ENCODE measurements around the gene OR2AK2. TPM values are rescaled to one million over a fixed set of nuclear protein-coding genes. Genes with fewer than 3 reads are reported as not detected.
"Not testable (repeated sequence)": the region's sequence is repeated elsewhere in the genome, so short reads cannot be mapped to it uniquely, and the experiment has no call there.

Gene OR2AK2
- total and polyA plus RNA-seq, 2 of the 8 experiments (the other 6 are each of a cell fraction or from before 2014, with no cell fraction given) = not detected

- WGBS, 2 experiments (ENCODE audit: extremely low coverage in 1 of 2, insufficient coverage in 1 of 2, insufficient read length in 1 of 2, insufficient replicate concordance in 2 of 2, low coverage in 1 of 2, low lambda C conversion rate in 2 of 2, missing lambda C conversion rate in 1 of 2) = 72% methylated on average over 34 of the region's 44 CpGs; no CpG with 5 or more reads in 1 of the 2 experiments
- H2BK15ac ChIP-seq (ENCODE audit: low read length); H3K23ac ChIP-seq (ENCODE audit: insufficient read length); H3K18ac ChIP-seq (ENCODE audit: extremely low read depth, low read length); H3K9ac ChIP-seq (replicated peaks in 1 of 4; ENCODE audit: extremely low read depth in 1 of 4, low read depth in 3 of 4, low read length in 3 of 4); H2AK5ac ChIP-seq (ENCODE audit: low read depth, low read length); H2BK120ac ChIP-seq (replicated peaks; ENCODE audit: low read depth, low read length); H3K4me2 ChIP-seq (ENCODE audit: insufficient read depth in 1 of 2, low read depth in 2 of 2, low read length in 2 of 2); H3K27ac ChIP-seq (ENCODE audit: low read depth, low read length); H3K23me2 ChIP-seq (ENCODE audit: low read depth, low read length); H2AFZ ChIP-seq (ENCODE audit: low read length); H3K27me3 ChIP-seq (replicated peaks in 1 of 4; ENCODE audit: control insufficient read depth in 3 of 4, extremely low read depth in 1 of 4, insufficient read depth in 3 of 4, low read length in 3 of 4); H3K79me1 ChIP-seq (ENCODE audit: low read depth, low read length); POLR2A ChIA-PET (ENCODE audit: partially characterized antibody); H2BK12ac ChIP-seq (ENCODE audit: low read depth, low read length); H3K79me2 ChIP-seq (ENCODE audit: control insufficient read depth in 1 of 2, insufficient read depth in 2 of 2, low read length in 2 of 2); H3K4me1 ChIP-seq (replicated peaks in 1 of 4; ENCODE audit: control insufficient read depth in 3 of 4, insufficient read depth in 4 of 4, low read length in 3 of 4); H2BK20ac ChIP-seq (ENCODE audit: low read length); H2BK5ac ChIP-seq (ENCODE audit: low read depth, low read length); H4K20me1 ChIP-seq (replicated peaks in 1 of 2; ENCODE audit: control insufficient read depth in 1 of 2, insufficient read depth in 2 of 2, low read length in 2 of 2); H3K36me3 ChIP-seq (ENCODE audit: control insufficient read depth in 2 of 4, insufficient read depth in 4 of 4, low read length in 3 of 4); H4K5ac ChIP-seq (ENCODE audit: insufficient read length, low read depth, low read length); H3K4ac ChIP-seq (replicated peaks; ENCODE audit: insufficient read length, low read depth, low read length); FAIRE-seq; H4K91ac ChIP-seq (replicated peaks; ENCODE audit: insufficient read length, low read length); H3K56ac ChIP-seq (replicated peaks; ENCODE audit: insufficient read length, low read depth, low read length); H3K14ac ChIP-seq (ENCODE audit: insufficient read length): not testable (repeated sequence)
- CTCF ChIA-PET (ENCODE audit: partially characterized antibody) = interaction anchor here (0.7 to 1.0 kb wide), 8 partner anchors 10 to 818 kb away, joined by 3 to 4 read pairs (median 3); partner anchors contain the start of genes LYPD8 and OR2AJ1
- peak overlapping the region; percentile 51; the same call in 1 of the 2 replicates for H4K8ac ChIP-seq (ENCODE audit: extremely low read depth, insufficient read depth, low read length)
- peak overlapping the region in 1 of 4 experiments; percentile 36; a peak in 1 of 8 replicates for H3K4me3 ChIP-seq (ENCODE audit: extremely low read depth in 1 of 4, insufficient read depth in 2 of 4, low read depth in 3 of 4, low read length in 4 of 4)
- DNase-seq (ENCODE audit: low read depth in 1 of 2, low spot score in 2 of 2) = peak; percentile 34 to 99
- peaks cover 60 to 65% of the 10 kb centered on the region in 2 experiments for H3K9me3 ChIP-seq (ENCODE audit: insufficient read depth in 2 of 2, low read depth in 1 of 2, low read length in 1 of 2)
- TF ChIP-seq TCF12 (IDR thresholded peaks at IDR 0.05; ENCODE audit: low read depth, low read length) = 0 out of 2 replicates have a peak, but pooled peaks have one; percentile 38
- TF ChIP-seq, protein P1, sequence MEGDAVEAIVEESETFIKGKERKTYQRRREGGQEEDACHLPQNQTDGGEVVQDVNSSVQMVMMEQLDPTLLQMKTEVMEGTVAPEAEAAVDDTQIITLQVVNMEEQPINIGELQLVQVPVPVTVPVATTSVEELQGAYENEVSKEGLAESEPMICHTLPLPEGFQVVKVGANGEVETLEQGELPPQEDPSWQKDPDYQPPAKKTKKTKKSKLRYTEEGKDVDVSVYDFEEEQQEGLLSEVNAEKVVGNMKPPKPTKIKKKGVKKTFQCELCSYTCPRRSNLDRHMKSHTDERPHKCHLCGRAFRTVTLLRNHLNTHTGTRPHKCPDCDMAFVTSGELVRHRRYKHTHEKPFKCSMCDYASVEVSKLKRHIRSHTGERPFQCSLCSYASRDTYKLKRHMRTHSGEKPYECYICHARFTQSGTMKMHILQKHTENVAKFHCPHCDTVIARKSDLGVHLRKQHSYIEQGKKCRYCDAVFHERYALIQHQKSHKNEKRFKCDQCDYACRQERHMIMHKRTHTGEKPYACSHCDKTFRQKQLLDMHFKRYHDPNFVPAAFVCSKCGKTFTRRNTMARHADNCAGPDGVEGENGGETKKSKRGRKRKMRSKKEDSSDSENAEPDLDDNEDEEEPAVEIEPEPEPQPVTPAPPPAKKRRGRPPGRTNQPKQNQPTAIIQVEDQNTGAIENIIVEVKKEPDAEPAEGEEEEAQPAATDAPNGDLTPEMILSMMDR (IDR thresholded peaks at IDR 0.05; ENCODE audit: control extremely low read depth in 1 of 3, insufficient read depth in 1 of 3, low read depth in 1 of 3, low read length in 3 of 3) = peak; percentile 72 to 98 (median 88)
- 0 out of 2 replicates have a peak, but pooled peaks have one; percentile 18 for TF ChIP-seq JUND (IDR thresholded peaks at IDR 0.05; ENCODE audit: low read length)
- TF ChIP-seq RAD21 (IDR thresholded peaks at IDR 0.05 in 1 of 2, conservative IDR thresholded peaks at IDR 0.05 in 1 of 2; ENCODE audit: low read depth in 2 of 2, low read length in 2 of 2) = peak; percentile 80 to 85
- TF ChIP-seq, protein P2, sequence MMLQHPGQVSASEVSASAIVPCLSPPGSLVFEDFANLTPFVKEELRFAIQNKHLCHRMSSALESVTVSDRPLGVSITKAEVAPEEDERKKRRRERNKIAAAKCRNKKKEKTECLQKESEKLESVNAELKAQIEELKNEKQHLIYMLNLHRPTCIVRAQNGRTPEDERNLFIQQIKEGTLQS (IDR thresholded peaks at IDR 0.05; ENCODE audit: insufficient read depth, low read depth, low read length) = peak; percentile 24; the same call in 1 of the 2 replicates
Measured at GRCh38 chr1:247936965-247937734, 27.9 kb upstream of the OR2AK2 start.
